SW 1271 (cell line): ENCODE data around the gene FHIT.

ENCODE experiments used
- DNase-seq, 2 experiments: peaks; one replicate each; lab custom pipeline; 2025; lab: John Stamatoyannopoulos, UW

FHIT gene

DNA sequence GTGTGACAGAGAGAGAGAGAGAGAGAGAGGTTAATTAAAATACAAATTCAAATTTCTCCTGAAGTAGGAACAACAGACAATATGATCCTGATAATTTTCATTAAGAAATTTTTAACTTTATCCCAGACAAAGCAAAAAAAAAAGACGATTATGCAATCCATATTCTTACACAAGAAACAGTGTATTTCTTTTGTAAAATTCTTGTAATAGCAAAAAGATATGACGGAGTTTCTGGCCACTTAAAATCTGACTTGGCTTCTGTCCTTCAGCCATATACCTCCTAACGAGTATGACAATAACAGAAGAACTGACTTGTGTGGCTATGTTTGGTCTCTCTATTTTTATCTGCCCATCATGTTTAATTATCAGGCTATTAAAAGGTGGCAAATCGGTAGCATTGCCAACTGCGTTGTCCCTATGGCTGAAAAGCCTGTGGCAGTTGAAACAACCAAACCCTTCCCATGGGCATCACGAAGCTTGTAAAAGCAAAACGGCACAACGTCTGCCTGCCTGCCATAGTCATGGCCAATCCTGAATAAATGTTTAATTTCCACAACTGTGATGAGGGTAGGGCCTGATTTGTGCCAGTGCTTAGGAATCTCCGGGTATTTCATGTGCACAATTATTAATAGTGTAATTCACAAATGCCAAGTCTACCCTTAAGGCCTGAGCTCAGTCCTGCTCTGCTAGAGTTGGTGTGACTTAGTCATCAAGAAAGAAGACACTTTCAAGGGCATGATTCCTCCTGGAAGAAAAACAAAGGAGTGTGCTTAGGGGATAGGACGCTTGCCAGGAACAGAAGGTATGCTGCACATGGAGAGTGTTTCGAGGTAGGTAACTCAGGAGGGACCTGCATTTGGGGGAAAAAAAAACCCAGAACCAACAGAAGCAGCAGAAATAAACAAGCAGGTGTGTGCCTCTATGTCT lies 1090.2 kb downstream of the FHIT start:
- DNase-seq: no peak

DNA sequence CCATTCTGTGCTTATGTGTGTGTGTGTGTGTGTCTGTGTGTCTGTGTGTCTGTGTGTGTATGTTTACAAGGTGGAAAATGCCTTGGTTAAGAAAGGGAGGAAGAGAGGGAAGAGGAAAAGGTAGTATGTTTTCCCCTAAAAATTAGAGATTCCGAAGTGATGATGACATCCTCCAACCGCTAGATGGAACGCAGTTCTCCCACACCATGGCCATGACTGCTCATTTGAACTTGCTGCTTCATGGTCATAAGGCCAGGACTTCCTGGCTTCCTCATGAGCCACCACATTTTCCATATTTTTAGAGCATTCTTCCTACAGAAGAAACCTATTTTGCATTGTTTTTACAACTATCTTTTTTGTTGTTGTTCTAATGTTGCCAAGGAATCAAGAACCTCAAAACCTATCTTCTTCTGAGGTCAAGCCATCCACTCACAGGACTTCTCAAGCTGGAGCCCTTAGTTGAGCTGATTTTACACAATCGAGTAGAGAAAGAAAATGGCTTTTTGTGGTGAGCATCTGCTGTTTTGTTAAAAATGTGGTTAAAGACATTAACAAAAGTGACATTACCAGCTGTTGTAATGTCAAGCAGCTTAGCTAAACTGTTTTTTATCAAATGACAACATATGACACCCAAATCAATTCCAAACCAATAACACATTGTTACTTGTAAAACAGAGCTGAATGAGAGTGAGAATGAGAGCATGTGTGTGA lies 1091.0 kb downstream of the FHIT start:
- DNase-seq: no peak

DNA sequence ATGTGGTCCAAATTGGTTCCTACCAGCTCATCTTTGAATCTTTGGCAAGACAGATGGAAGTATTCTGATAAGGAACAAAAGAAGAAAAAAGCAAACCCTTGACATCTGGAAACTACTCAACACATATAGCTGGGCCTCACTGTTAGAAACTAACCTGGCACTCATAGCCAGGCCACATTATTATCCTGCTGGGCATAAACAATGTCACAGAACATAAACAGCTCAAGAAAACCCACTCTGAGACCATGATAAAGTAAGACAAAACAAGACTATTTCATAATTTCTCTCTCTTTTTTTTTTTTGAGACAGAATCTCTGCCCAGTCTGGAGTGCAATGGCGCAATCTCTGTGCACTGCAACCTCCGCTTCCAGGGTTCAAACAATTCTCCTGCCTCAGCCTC lies 1093.2 kb downstream of the FHIT start:
- no peak for DNase-seq

DNA sequence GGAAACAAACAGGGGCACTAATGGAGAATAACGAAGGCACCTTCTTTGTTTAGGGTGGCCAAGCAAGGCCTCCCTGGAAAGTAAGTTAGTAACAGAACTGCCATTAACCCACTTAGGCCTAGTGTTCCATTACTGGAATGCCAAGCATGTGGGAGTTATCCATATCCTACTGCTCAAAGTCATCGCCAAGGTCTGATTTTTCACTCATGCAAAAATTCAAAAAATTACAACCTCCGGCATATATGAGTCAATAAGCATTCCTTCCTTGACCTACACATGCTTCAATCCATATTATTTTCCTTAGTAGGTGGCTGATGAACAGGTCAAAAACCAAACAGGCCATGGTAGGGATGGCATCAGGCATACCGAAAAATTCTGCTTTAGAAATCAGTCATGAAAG lies 1097.2 kb downstream of the FHIT start:
- DNase-seq: no peak

DNA sequence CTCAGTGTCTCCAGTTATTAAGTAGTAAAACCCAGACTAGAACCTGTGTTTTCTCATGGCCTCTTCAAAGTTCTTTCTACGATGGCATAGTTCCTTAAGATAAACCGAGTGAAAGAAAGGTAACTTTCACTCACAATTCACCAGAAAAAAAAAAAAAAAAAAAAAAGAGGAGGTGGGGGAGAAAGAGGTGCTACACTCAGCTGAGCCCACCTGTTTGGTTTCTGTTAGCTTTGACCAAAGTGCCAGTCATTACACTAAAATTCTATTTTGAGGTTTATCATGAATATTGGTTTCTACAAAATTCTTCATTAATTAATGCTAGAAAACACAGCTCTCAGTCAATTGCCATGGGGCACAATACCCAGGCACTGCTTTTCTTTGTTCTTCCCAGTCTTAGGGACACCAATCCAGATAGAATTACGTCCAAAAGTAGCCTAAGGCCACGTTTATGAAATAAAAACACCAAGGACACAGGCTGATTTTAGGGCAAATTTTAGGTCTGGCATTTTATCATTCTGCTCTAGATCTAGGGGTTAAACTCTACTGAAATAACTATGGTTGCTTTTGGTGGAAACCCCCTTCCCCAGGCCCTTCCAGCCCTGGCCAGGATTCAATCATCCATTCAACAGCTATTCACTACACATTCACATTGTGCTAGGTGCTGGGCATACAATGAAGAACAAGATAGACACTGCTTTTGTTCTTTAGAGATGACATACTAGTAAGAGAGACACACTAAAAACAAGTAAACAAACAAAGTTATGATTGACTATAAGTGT lies 1097.8 kb downstream of the FHIT start:
- no peak for DNase-seq

DNA sequence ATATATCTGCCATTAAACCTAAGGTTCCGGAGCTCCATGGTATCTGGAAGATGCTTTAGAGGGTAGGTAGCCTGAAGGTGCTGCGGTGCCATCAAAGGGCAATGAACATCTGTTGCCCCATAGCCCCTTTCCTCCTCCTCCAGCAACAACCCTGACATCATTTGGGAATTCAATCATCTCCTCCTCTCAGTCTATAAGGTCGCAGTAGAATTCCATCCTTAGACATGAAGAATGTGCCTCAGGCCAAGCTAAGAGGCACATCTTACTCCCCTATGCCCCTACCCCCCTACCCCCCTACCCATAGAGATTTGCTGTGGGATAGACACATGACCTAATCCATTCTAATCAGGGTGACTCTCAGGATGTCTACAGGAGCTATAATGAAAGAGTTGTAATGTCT lies 1101.8 kb downstream of the FHIT start:
- no peak for DNase-seq

DNA sequence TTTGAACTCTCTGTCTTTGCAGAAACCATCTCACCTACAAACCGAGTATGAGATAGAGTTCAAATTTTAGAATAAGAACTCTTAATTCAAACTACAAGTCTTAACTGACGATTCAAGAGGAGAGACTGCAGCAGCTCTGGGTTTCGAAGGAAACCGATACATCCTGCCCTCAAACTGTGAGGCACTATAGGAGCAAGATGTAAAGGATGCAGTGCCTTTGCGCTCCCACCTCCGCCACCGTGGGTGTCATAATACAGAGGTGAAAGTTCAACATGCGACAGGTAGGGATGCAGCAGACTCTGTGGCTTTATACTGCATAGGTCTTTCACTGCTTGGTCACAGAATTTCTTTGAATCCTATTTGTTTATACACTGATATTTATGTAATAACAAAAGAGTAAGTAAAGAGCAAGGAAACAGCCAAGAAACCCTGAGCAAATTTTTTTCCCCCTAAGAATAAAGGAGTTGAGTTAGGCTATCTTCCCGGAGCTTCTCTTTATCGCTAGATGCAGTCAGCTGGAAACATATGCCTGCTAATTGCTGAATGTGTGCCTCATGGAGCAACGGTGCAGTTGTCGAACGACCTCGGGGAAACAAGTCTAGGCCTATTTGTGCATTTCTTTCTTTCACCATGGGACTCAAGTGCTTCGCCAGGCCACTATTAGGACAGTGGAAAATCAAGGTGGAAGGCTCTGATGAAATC lies 1103.9 kb downstream of the FHIT start:
- DNase-seq: no peak

DNA sequence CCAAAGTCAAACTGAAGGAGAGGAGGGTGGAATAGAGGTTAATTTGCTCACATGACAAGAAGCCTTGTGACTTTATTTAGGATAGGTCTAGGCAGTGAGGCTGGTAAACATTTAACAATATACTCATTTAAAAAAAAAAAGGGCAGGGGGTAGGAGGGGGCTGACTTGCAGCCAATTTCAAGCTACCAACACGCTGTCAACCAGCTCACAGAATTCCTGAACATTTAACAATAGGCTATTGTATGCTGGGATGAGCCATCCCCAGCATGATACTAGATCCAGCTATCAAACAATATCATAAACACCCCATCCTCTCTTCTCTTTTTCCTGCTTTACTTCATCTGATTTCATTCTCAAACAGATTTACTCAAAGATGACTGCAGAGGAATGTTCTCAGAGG lies 1105.1 kb downstream of the FHIT start:
- DNase-seq: no peak

DNA sequence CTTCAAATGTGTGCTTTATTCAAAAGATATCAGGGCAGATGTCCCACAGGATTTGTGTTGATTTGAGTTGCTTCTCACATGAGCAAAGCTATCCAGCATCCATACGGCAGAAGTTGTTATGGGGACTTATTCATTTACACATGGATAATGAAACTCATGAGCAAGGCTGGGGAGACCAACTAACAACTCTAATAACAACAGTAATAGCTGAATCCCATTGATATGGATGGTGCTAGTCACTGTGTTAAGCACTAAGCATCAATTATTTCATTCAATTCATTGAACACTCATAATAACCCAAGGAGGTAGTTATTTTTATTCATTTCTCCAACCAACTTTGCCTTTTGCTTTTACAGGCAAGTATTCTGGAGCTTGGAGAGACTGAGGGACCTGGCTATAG lies 1107.2 kb downstream of the FHIT start:
- DNase-seq: no peak

DNA sequence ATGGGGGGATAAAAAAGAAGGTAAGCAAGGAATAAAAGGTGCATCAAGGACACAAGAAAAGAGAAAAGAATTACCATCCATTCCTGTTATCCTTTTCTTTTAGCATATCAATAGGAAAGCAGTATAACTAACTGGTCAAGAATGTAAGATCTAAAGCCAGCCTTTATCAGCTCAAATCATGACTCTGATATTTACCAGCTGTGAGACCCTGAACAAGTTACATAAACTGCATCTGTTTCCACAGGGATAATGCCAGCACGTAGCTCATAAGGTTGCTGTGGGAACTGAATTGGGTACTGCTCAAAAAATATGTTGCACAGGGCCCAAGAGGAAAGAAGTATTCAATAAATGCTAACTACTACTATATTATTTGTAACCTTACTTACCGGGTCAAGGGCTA lies 1109.2 kb downstream of the FHIT start:
- DNase-seq: no peak

DNA sequence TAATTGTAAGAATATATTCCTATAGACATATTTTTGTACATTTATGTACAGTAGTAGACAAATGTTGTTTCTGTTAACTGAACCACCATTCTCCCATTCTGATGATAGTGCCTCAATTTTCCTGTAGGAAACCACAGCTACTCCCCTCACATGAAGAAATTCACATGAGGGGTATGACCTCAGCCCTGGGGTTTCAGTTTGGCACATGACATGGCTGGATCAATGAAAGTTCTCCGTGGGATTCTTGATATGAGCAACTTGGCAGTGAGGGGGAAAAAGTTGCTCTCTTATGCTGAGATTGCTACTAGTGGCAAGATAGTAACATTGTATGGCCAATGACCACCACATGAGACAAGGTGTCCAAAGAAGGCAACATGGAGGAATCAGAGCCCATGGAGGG lies 1111.1 kb downstream of the FHIT start:
- no peak for DNase-seq

DNA sequence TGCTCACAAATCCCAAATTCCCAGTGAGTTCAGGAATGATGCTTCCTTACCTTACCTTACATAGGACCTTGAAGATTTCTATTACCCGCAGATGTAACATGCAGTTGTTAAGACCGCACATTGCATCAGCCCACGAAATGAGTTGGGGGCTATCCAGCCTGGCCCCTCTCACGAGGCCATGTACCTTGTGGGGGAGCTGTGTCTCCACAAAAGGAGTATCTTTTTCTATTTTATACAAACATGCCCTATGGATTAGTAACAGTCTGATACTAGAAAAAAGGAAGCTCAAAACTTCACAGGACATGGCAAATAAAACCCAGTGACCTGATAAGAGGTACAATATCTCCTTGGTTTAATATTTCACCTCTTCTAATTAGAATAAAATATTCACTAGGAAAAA lies 1114.7 kb downstream of the FHIT start:
- no peak for DNase-seq

DNA sequence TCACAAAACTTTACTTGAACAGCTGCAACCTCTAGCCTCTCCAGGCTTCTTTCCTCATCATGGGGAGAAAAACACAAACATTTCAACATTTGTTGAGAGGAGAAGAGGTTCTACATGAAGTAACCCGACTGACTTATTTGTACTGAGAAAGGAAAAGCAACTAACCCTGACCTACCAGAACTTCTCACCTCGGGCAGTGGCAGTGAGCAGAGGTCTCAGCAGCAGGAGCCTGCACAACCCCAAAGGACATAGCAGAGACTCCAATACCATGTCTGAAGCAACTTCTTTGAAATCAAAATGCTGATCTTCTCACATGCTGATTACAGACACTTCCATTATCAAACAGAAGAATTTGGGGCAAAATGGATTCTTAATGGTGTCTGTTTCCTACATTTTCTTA lies 1115.8 kb downstream of the FHIT start:
- DNase-seq: no peak

DNA sequence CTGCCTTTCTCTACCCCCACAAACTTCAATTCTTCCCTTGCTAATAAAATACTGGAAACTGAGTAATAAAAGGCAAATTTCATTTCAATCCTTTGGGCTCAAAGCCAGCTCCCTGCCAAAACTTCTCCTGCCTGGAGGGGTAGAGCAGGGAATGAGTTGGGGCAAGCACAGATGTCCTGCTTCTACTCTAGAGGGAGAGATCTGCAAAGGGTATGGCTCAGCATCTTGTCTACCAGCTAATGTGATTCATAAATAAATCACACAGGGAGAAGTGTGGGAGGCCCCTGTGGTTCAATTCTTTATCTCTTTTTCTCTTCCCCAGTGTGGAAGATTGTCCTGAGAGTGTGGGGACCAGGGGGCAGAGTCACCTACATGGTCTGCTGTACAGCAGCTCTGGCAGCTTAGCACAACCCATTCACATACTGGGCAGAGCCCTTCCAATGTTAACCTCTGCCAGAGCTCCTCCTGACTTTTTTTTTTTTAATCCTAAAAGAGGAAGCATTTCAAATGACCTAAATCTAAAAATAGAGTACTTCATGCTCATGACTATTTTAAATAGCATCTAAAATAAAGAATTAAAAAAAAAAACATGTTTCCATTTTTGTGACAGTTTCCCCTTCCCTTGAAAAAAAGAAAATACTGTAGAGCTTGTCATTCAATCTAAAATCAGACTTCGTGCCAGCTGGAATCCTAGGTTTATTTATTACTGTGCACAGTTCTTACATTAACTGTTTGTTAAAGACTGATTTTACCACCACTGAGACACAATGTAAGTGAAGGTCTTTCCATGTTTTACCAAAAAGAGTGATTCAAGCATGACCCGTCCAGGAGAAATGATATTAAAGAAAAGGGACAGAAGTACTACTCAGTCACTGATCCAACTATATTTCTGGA lies 1117.7 kb downstream of the FHIT start:
- DNase-seq: no peak

DNA sequence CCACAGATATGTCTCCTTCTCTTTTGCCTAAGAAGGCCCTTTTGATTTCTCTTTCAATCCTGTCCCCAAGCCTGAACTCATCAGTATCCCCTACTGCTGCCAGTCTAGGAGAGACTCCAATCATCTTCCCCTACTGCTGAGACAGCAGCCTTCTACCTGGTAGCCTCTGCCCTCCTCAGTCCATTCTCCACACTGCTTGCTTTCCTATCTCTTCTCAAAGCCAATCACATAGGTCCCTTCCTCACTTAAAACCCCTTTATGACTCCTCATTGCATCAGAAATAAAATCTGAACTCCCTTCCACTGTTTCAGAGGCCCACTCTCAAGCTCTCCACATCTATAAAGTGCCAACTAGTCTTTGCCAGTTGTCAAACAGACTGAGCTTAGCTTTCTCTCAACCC lies 1119.6 kb downstream of the FHIT start:
- no peak for DNase-seq

DNA sequence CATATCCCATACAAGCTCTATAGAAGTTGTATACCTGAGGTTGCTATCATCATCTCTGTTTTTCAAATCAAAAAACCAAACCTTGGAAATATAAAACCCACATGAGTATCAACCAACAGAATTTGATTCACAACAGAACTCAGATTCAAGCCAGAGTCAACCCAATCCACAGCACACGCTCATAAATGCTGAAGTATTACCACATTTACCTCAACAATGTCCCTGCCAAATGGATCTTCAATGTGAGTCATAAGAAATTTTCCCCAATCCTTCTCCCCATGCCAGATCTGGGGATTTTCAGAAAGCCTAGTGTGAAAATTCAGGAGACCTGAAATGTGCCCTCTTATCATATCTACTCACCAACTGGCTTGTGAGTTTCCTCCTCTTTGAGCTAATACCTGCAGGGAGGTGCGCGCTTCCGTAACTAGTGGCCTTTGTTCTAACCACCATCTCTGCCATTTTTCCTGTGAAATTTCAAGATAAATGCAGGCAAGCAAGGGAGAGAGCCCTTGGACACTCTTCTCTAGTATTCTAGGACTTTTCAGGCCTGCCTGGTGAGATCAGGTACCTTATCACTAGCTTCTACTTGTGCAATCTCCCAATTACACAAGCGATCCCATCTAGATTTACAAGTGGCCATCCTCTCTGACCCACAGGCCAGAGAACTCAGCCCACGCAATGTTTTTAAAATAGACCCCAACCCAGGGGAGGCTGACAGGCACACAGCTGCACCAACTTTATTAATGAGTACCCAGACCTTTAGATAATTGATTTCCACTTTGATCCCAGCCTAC lies 1124.5 kb downstream of the FHIT start:
- no peak for DNase-seq

DNA sequence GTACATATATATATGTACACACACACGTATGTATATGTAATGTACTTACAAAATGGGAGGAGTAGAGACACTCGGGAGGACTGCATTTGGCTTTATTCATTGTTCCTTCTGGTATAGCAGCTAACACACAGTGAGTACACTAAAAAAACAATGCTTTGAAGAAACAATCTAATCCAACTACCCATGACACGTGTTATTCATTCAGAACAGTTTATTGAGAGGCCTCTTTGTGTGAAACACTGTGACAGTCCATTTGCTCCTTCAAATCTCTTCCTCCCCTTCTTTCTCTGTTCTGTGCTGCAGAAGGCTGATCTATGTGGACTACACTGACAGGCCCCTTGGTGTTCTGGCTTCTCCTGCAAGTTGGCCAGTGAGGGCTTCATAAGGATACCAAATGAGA lies 1125.6 kb downstream of the FHIT start:
- no peak for DNase-seq

DNA sequence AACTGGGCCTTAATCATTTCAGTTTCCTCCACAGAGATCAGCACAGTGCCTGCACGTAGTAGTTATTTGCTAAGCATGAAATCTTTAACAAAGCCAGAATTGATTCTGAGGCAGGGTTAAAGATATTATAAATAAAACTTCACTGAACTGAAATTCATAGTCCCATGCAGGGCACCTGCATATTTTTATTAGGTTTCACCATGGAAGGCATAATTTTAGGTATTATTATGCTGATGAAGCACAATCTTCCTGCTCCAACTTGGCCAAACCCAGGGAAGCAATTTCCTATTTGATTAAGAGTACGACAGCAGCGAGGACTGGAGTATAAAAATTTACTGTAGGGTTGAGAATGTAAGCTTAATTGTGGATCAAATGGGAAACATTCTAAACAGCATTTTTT lies 1131.0 kb downstream of the FHIT start:
- DNase-seq: no peak

DNA sequence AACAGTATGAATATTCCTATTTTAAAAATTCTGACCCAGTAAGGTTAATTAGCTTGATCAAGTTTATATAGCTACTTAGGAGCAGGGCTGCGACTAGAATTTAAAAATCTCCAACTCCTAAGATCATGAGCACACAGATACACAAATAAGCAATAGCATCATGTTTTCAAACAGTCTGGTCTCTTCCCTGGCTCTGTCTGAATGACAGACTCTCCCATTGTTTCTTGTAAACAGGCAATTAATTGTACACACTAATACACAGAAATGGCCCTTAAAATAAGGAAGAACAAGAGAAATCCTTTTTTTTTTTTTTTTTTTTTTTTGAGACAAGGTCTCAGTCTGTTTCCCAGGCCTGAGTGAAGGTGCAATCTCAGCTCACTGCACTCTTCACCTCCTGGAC lies 1137.1 kb downstream of the FHIT start:
- no peak for DNase-seq

DNA sequence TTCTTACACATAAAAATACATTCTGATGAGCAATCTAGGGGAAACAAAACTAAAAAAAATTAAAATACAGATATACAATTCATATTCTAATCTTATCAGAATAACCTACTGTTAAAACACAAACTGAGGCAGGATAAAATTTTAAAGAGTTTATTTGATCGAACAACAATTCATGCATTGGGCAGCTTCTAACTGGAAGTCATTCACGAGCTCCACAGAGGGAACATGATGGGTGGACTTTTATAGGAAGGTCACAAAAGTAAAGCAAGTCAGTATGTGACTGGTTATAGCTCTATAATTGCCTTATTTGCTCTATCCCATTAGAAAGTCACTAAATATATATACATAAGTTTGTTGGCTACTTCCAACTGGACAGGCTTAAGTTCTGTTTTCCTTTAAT lies 1144.0 kb downstream of the FHIT start:
- no peak for DNase-seq
